ENCODE data around the gene ING5. TPM values are rescaled to one million over a fixed set of nuclear protein-coding genes. Genes with fewer than 3 reads are reported as not detected.

ING5 gene
- total RNA-seq, 2 donors from 2014 or later: 21.9 to 32.7 TPM

GRCh38 chr2:241770185-241770935, 68.5 kb downstream of the ING5 start:
- Histone ChIP-seq H3K36me3 (no peaks in the 10 kb centered on the region), H3K27me3 (no peaks in the 10 kb centered on the region), H3K4me1 (no peaks in the 10 kb centered on the region), H3K27ac (no peak overlapping the region), H3K4me3 (no peak overlapping the region), H3K9me3 (no peaks in the 10 kb centered on the region)
- TF ChIP-seq, protein P1, sequence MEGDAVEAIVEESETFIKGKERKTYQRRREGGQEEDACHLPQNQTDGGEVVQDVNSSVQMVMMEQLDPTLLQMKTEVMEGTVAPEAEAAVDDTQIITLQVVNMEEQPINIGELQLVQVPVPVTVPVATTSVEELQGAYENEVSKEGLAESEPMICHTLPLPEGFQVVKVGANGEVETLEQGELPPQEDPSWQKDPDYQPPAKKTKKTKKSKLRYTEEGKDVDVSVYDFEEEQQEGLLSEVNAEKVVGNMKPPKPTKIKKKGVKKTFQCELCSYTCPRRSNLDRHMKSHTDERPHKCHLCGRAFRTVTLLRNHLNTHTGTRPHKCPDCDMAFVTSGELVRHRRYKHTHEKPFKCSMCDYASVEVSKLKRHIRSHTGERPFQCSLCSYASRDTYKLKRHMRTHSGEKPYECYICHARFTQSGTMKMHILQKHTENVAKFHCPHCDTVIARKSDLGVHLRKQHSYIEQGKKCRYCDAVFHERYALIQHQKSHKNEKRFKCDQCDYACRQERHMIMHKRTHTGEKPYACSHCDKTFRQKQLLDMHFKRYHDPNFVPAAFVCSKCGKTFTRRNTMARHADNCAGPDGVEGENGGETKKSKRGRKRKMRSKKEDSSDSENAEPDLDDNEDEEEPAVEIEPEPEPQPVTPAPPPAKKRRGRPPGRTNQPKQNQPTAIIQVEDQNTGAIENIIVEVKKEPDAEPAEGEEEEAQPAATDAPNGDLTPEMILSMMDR (IDR thresholded peaks at IDR 0.05): no peak
- DNase-seq (ENCODE audit: low spot score): peak; percentile 53

DNA sequence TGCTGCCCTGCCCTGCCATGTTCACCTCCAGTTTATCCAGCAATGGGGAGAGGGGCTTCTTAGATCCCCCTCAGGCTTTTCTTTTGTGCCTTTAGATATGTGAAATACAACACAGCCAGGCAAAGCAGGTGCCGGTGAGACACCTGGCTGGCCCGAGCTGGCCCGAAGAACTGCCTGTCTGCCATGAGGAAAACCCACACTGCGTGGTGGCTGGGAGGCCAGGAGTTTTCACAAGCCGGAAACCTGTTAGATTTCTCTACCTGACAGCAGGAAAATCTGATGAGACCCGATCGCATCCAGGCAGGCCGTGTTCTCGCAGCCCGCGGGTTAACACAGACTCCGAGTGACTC, 69.1 kb downstream of the ING5 start:
- no peaks in the 10 kb centered on the region for H3K4me1 ChIP-seq
- no peak for DNase-seq (ENCODE audit: low spot score)
- H3K27ac ChIP-seq: no peak overlapping the region
- no peak overlapping the region for H3K4me3 ChIP-seq
- H3K27me3 ChIP-seq: no peaks in the 10 kb centered on the region
- no peaks in the 10 kb centered on the region for H3K36me3 ChIP-seq
- TF ChIP-seq, protein P1 (IDR thresholded peaks at IDR 0.05): no peak
- no peaks in the 10 kb centered on the region for H3K9me3 ChIP-seq

DNA sequence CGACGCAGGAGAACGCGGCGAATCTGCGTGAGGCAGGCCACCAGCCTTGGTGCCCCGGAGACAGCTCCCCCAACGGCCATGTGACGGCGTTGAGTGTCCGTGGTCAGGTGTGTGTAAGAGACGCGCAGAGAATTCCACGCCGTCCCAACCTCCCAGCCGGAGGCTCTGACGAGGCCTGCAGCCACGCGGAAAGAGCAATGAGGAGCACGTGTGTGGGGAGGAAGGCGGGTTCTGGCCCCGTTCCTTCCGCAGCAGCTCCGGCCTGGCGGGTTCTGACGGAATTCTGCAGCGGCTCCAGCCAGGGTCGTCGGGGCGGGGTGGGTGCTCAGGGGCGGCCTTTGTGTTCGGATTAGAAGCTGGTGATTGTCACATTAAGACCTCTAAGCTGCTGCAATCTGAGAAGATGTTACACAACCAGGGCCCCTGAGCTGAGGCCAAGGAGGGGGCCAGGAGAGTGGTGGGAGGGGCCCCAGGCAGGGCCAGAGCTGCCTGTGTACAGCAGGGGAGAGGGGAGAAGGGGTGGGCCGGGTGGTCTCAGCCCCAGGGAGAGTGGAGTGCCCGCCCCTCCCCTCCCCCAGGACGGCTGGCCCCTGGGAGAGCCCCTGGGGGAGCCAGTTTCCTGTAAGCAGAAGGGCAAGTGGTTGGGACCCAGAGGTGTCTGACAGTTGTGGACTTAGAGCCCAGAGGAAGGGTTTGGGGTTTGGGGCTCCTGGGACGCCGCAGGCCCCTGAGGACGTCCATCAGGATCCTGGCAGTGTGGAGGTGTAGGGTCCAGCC, 69.6 kb downstream of the ING5 start:
- peak; percentile 57 for DNase-seq (ENCODE audit: low spot score)
- Histone ChIP-seq H3K36me3 (no peaks in the 10 kb centered on the region), H3K4me1 (no peaks in the 10 kb centered on the region), H3K27ac (no peak overlapping the region), H3K27me3 (no peaks in the 10 kb centered on the region), H3K9me3 (no peaks in the 10 kb centered on the region), H3K4me3 (no peak overlapping the region)
- TF ChIP-seq, protein P1 (IDR thresholded peaks at IDR 0.05): no peak

GRCh38 chr2:241772063-241772499, 70.2 kb downstream of the ING5 start:
- Histone ChIP-seq H3K9me3 (no peaks in the 10 kb centered on the region), H3K4me3 (no peak overlapping the region), H3K4me1 (no peaks in the 10 kb centered on the region), H3K27me3 (no peaks in the 10 kb centered on the region), H3K36me3 (no peaks in the 10 kb centered on the region), H3K27ac (no peak overlapping the region)
- TF ChIP-seq, protein P1 (IDR thresholded peaks at IDR 0.05): no peak
- DNase-seq (ENCODE audit: low spot score): peak; percentile 46

DNA sequence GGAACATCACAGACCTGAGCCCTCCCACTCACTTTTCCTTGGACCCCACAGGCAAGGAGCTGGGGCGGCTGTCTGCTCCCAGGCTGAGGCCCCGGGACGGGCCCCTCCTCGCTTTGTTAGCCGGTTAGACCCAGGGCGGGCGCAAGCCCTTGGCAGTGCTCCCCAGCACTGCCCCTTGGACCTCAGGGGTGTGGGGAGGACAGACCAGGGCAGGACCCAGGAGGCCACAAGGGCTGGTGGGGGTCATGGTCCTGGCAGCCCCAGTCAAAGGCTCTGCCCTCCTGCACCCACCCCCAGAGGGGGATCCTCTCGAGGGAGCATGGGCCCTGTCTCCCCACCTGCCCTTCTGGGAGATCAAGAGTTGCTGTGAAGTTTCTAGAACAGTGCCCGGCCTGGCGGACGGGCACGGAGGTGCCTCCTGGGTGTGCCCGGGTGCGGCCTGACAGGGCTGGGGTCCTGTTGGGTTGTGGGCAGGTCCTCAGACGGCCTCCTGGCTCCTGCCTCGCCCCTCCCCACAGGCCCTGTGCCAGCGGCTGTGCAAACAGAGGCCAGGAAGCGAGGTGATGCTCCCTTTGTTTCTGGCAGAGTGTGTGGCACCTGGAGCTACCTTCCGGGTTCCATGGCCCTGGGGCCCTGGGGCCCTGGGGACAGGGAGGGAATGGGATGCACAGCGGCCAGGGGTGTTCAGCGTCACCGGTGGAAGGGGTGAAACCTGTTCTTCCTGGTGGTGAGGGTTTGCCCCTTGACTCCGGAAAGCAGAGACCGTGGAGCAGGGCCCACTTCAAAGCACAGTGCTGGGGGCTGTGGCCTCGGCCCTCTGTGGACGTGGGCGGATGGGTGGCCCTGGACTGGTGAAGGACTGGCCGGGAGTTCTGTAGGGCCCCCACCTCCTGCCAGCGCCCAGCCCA, 71.9 kb downstream of the ING5 start:
- TF ChIP-seq, protein P1 (IDR thresholded peaks at IDR 0.05): no peak
- Histone ChIP-seq H3K9me3 (no peaks in the 10 kb centered on the region), H3K4me3 (no peak overlapping the region), H3K27ac (no peak overlapping the region), H3K36me3 (no peaks in the 10 kb centered on the region), H3K27me3 (no peaks in the 10 kb centered on the region), H3K4me1 (no peaks in the 10 kb centered on the region)
- DNase-seq (ENCODE audit: low spot score): peak; percentile 48
